ENCODE results near the gene BICC1.

Gene BICC1

GRCh38 chr10:58727633-58728032 lies 215.0 kb downstream of the BICC1 start:
- H3K4me3 ChIP-seq (ENCODE audit: low read depth, low read length), result no peak overlapping the region
- TF ChIP-seq CTCF (IDR thresholded peaks at IDR 0.05; ENCODE audit: insufficient read depth, low read depth, low read length, missing control alignments), result no peak
- DNase-seq (ENCODE audit: low read depth), result no peak

GRCh38 chr10:58731276-58731675 lies 218.6 kb downstream of the BICC1 start:
- DNase-seq (ENCODE audit: low read depth), result no peak
- no peak for TF ChIP-seq CTCF (IDR thresholded peaks at IDR 0.05; ENCODE audit: insufficient read depth, low read depth, low read length, missing control alignments)
- no peak overlapping the region for H3K4me3 ChIP-seq (ENCODE audit: low read depth, low read length)

- DNase-seq (ENCODE audit: low read depth), result no peak
- TF ChIP-seq CTCF (IDR thresholded peaks at IDR 0.05; ENCODE audit: insufficient read depth, low read depth, low read length, missing control alignments), result no peak
- no peak overlapping the region for H3K4me3 ChIP-seq (ENCODE audit: low read depth, low read length)
Measured at GRCh38 chr10:58733436-58733835, 220.8 kb downstream of the BICC1 start.

GRCh38 chr10:58734116-58734515 lies 221.4 kb downstream of the BICC1 start:
- DNase-seq (ENCODE audit: low read depth), result no peak
- no peak overlapping the region for H3K4me3 ChIP-seq (ENCODE audit: low read depth, low read length)

GRCh38 chr10:58734664-58735063 lies 222.0 kb downstream of the BICC1 start:
- H3K4me3 ChIP-seq (ENCODE audit: low read depth, low read length), result no peak overlapping the region
- no peak for TF ChIP-seq CTCF (IDR thresholded peaks at IDR 0.05; ENCODE audit: insufficient read depth, low read depth, low read length, missing control alignments)
- no peak for DNase-seq (ENCODE audit: low read depth)

More at GRCh38 chr10:58734116-58734515, 221.4 kb downstream of the BICC1 start:
- TF ChIP-seq CTCF (IDR thresholded peaks at IDR 0.05; ENCODE audit: insufficient read depth, low read depth, low read length, missing control alignments), result no peak

- TF ChIP-seq CTCF (IDR thresholded peaks at IDR 0.05; ENCODE audit: insufficient read depth, low read depth, low read length, missing control alignments), result no peak
- DNase-seq (ENCODE audit: low read depth), result no peak
- H3K4me3 ChIP-seq (ENCODE audit: low read depth, low read length), result no peak overlapping the region
Measured at GRCh38 chr10:58735087-58735486, 222.4 kb downstream of the BICC1 start.

GRCh38 chr10:58740620-58741369 lies 228.1 kb downstream of the BICC1 start:
- DNase-seq (ENCODE audit: low read depth), result no peak
- no peak overlapping the region for H3K4me3 ChIP-seq (ENCODE audit: low read depth, low read length)
- no peak for TF ChIP-seq CTCF (IDR thresholded peaks at IDR 0.05; ENCODE audit: insufficient read depth, low read depth, low read length, missing control alignments)
